Measurements from ENCODE around the gene CXCL12.

The CXCL12 gene

DNA sequence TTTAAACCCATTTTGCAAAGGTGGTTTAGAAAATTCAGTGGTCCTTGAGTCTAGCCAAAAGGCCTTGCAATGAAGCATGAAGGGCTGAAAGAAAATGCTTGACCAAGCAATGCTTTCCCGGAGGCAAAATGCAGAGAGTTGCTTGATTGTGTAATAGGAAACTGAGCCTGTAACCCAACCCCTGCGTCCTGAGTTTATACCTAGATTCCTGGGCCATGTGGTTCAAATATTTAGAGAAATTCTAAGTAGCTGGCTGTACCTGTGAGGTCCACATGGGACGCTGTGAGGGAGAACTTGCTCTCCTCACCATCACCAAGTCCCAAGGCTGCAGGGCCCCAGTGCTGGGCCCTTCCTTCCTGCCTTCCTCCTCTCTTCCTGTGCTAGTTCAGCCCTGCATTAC, 45.7 kb downstream of the CXCL12 start:
- no peak for TF ChIP-seq GABPA (IDR thresholded peaks at IDR 0.05; ENCODE audit: low read depth)
- TF ChIP-seq, protein P1, sequence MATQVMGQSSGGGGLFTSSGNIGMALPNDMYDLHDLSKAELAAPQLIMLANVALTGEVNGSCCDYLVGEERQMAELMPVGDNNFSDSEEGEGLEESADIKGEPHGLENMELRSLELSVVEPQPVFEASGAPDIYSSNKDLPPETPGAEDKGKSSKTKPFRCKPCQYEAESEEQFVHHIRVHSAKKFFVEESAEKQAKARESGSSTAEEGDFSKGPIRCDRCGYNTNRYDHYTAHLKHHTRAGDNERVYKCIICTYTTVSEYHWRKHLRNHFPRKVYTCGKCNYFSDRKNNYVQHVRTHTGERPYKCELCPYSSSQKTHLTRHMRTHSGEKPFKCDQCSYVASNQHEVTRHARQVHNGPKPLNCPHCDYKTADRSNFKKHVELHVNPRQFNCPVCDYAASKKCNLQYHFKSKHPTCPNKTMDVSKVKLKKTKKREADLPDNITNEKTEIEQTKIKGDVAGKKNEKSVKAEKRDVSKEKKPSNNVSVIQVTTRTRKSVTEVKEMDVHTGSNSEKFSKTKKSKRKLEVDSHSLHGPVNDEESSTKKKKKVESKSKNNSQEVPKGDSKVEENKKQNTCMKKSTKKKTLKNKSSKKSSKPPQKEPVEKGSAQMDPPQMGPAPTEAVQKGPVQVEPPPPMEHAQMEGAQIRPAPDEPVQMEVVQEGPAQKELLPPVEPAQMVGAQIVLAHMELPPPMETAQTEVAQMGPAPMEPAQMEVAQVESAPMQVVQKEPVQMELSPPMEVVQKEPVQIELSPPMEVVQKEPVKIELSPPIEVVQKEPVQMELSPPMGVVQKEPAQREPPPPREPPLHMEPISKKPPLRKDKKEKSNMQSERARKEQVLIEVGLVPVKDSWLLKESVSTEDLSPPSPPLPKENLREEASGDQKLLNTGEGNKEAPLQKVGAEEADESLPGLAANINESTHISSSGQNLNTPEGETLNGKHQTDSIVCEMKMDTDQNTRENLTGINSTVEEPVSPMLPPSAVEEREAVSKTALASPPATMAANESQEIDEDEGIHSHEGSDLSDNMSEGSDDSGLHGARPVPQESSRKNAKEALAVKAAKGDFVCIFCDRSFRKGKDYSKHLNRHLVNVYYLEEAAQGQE (IDR thresholded peaks at IDR 0.05; ENCODE audit: insufficient replicate concordance, low read depth): no peak
- TF ChIP-seq SPI1 (IDR thresholded peaks at IDR 0.05; ENCODE audit: borderline replicate concordance, low read depth): no peak
- TF ChIP-seq POLR2AphosphoS5 (IDR thresholded peaks at IDR 0.05; ENCODE audit: low read depth): no peak
- TF ChIP-seq, protein P2, sequence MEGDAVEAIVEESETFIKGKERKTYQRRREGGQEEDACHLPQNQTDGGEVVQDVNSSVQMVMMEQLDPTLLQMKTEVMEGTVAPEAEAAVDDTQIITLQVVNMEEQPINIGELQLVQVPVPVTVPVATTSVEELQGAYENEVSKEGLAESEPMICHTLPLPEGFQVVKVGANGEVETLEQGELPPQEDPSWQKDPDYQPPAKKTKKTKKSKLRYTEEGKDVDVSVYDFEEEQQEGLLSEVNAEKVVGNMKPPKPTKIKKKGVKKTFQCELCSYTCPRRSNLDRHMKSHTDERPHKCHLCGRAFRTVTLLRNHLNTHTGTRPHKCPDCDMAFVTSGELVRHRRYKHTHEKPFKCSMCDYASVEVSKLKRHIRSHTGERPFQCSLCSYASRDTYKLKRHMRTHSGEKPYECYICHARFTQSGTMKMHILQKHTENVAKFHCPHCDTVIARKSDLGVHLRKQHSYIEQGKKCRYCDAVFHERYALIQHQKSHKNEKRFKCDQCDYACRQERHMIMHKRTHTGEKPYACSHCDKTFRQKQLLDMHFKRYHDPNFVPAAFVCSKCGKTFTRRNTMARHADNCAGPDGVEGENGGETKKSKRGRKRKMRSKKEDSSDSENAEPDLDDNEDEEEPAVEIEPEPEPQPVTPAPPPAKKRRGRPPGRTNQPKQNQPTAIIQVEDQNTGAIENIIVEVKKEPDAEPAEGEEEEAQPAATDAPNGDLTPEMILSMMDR (IDR thresholded peaks at IDR 0.05; ENCODE audit: insufficient read depth, low read length): no peak
- H3K4me3 ChIP-seq (replicated peaks; ENCODE audit: insufficient read depth, low read length): no peak overlapping the region
- no peak overlapping the region for H3K27ac ChIP-seq (replicated peaks)
- DNase-seq (ENCODE audit: low read depth in 1 of 2, low spot score in 1 of 2): no peak
- no peaks in the 10 kb centered on the region for H3K27me3 ChIP-seq (ENCODE audit: insufficient read depth, poor library complexity, severe bottlenecking)

- no peak for DNase-seq (ENCODE audit: low read depth in 1 of 2, low spot score in 1 of 2)
- Histone ChIP-seq H3K27me3 (ENCODE audit: insufficient read depth, poor library complexity, severe bottlenecking) (no peaks in the 10 kb centered on the region), H3K27ac (replicated peaks) (no peak overlapping the region), H3K4me3 (replicated peaks; ENCODE audit: insufficient read depth, low read length) (no peak overlapping the region)
- TF ChIP-seq GABPA (IDR thresholded peaks at IDR 0.05; ENCODE audit: low read depth) (no peak), POLR2AphosphoS5 (IDR thresholded peaks at IDR 0.05; ENCODE audit: low read depth) (no peak), SPI1 (IDR thresholded peaks at IDR 0.05; ENCODE audit: borderline replicate concordance, low read depth) (no peak)
- TF ChIP-seq, protein P1 (IDR thresholded peaks at IDR 0.05; ENCODE audit: insufficient replicate concordance, low read depth): no peak
- TF ChIP-seq, protein P2 (IDR thresholded peaks at IDR 0.05; ENCODE audit: insufficient read depth, low read length): no peak
Measured at GRCh38 chr10:44337081-44337480, 47.8 kb downstream of the CXCL12 start.

DNA sequence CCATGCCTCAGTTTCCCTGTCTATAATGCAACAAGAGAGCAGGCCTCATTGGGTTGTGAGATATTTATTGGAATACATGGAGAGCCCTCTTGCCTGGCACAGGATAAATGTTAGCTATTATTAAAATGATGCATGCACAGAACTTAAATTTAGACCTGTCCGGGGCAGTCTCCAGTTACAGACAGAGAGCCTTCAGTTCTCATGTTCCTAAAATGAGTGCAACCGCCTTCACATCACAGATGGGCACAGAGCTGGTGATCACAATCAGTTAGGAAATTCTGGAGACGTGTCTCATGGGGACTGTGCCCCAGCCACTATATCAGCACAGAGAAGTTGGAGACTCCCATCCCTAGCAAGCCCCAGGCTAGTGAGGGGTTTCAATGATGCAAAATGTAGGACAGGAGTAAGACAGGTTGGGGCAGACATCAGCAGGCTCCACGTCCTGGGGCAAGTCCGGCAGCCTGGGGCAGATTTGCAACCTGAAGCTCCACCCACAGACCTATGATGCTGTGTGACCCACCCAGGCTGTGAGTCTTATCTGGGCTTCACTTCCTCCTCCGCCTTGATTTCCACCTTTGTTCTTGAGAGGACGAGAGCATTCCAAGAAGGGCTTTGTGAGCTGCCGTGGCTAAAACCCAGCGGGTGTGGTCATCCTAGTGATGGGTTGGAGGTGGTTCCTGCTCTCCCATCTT, 49.4 kb downstream of the CXCL12 start:
- TF ChIP-seq GABPA (IDR thresholded peaks at IDR 0.05; ENCODE audit: low read depth): no peak
- no peak for TF ChIP-seq POLR2AphosphoS5 (IDR thresholded peaks at IDR 0.05; ENCODE audit: low read depth)
- TF ChIP-seq, protein P1 (IDR thresholded peaks at IDR 0.05; ENCODE audit: insufficient replicate concordance, low read depth): no peak
- no peak for TF ChIP-seq SPI1 (IDR thresholded peaks at IDR 0.05; ENCODE audit: borderline replicate concordance, low read depth)
- TF ChIP-seq, protein P2 (IDR thresholded peaks at IDR 0.05; ENCODE audit: insufficient read depth, low read length): no peak
- DNase-seq (ENCODE audit: low read depth in 1 of 2, low spot score in 1 of 2): no peak
- Histone ChIP-seq H3K27ac (replicated peaks) (no peak overlapping the region), H3K4me3 (replicated peaks; ENCODE audit: insufficient read depth, low read length) (no peak overlapping the region), H3K27me3 (ENCODE audit: insufficient read depth, poor library complexity, severe bottlenecking) (no peaks in the 10 kb centered on the region)
